ENCODE data around the gene MISP3. TPM values are rescaled to one million over a fixed set of nuclear protein-coding genes. Genes with fewer than 3 reads are reported as not detected.
"Not testable (repeated sequence)": the region's sequence is repeated elsewhere in the genome, so short reads cannot be mapped to it uniquely, and the experiment has no call there.

The MISP3 gene
- polyA plus RNA-seq, 1 donor (not counting 4 experiments of a cell fraction or from before 2014, with no cell fraction given), result 0.79 TPM

DNA sequence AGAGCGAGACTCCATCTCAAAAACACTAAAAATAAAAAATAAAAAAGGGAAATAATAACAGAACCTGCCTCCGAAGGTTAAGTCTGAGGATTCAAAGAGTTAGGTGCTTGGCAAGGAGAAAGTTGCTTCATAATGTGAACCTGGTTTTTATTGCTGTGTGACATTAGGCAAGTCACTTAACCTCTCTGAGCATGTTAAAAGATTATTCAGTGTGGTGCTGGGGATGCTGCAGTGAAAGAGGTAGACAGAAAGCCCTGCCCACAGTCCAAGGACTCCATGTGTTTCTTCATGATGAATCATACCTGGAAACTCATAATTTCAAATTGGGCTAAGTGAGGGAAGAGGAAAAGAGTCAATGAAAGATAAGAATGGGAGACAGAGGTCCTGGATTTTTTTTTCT, 38.6 kb upstream of the MISP3 start:
- Histone ChIP-seq H3K27ac (ENCODE audit: control insufficient read depth, insufficient read depth, low read length) (no peak overlapping the region), H3K36me3 (ENCODE audit: control insufficient read depth in 2 of 2, extremely low read depth in 1 of 2, insufficient read depth in 2 of 2, low read length in 2 of 2) (no peaks in the 10 kb centered on the region), H3K9ac (ENCODE audit: control insufficient read depth, extremely low read depth, insufficient read depth, low read length) (no peak overlapping the region), H3K79me2 (ENCODE audit: control insufficient read depth, insufficient read depth, low read length) (no peaks in the 10 kb centered on the region), H3K4me1 (ENCODE audit: control insufficient read depth, extremely low read depth, insufficient read depth, low read length) (no peaks in the 10 kb centered on the region), H4K20me1 (ENCODE audit: control insufficient read depth, extremely low read depth, insufficient read depth, low read length) (no peaks in the 10 kb centered on the region), H3K27me3 (ENCODE audit: control insufficient read depth, extremely low read depth, insufficient read depth, low read length) (no peaks in the 10 kb centered on the region), H2AFZ (ENCODE audit: control insufficient read depth, low read length) (no peak overlapping the region), H3K4me3 (ENCODE audit: control insufficient read depth in 2 of 3, extremely low read depth in 1 of 3, insufficient read depth in 2 of 3, low read depth in 1 of 3, low read length in 3 of 3) (no peak overlapping the region), H3K9me1 (ENCODE audit: control insufficient read depth, extremely low read depth, insufficient read depth, low read length) (no peaks in the 10 kb centered on the region), H3K4me2 (ENCODE audit: control insufficient read depth, extremely low read depth, insufficient read depth, low read depth, low read length) (no peak overlapping the region), H3K9me3 (ENCODE audit: control insufficient read depth, low read depth, low read length) (no peaks in the 10 kb centered on the region)
- no peak for FAIRE-seq
- TF ChIP-seq EZH2 (IDR thresholded peaks at IDR 0.05; ENCODE audit: low read length), result no peak
- TF ChIP-seq, protein P1, sequence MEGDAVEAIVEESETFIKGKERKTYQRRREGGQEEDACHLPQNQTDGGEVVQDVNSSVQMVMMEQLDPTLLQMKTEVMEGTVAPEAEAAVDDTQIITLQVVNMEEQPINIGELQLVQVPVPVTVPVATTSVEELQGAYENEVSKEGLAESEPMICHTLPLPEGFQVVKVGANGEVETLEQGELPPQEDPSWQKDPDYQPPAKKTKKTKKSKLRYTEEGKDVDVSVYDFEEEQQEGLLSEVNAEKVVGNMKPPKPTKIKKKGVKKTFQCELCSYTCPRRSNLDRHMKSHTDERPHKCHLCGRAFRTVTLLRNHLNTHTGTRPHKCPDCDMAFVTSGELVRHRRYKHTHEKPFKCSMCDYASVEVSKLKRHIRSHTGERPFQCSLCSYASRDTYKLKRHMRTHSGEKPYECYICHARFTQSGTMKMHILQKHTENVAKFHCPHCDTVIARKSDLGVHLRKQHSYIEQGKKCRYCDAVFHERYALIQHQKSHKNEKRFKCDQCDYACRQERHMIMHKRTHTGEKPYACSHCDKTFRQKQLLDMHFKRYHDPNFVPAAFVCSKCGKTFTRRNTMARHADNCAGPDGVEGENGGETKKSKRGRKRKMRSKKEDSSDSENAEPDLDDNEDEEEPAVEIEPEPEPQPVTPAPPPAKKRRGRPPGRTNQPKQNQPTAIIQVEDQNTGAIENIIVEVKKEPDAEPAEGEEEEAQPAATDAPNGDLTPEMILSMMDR (optimal IDR thresholded peaks at IDR 0.05 in 1 of 3, IDR thresholded peaks at IDR 0.05 in 1 of 3, conservative IDR thresholded peaks at IDR 0.05 in 1 of 3; ENCODE audit: extremely low read depth in 1 of 3, insufficient read depth in 2 of 3, low read length in 3 of 3), result no peak
- DNase-seq (ENCODE audit: low read depth, low spot score), result no peak
- dilution Hi-C loops (cut with MboI; ENCODE audit: extremely low pct_ligation_motif_present, low sequenced_read_pairs), result no loop called here

DNA sequence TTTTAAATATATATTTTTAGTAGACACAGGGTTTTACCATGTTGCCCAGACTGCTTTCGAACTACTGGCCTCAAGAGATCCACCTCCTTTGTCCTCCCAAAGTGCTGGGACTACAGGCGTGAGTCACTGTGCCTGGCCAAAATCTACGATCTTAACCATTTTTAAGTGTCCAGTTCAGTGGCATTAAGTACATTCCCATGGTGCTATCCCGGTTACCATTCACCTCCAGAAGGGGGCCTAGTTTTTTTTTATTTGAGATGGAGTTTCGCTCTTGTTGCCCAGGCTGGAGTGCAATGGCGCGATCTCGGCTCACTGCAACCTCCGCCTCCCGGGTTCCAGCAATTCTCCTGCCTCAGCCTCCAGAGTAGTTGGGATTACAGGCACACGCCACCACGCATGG, 37.4 kb upstream of the MISP3 start:
- dilution Hi-C loops (cut with MboI; ENCODE audit: extremely low pct_ligation_motif_present, low sequenced_read_pairs); H3K4me1 ChIP-seq (ENCODE audit: control insufficient read depth, extremely low read depth, insufficient read depth, low read length); H3K4me3 ChIP-seq (ENCODE audit: control insufficient read depth in 2 of 3, extremely low read depth in 1 of 3, insufficient read depth in 2 of 3, low read depth in 1 of 3, low read length in 3 of 3); H2AFZ ChIP-seq (ENCODE audit: control insufficient read depth, low read length); H3K27me3 ChIP-seq (ENCODE audit: control insufficient read depth, extremely low read depth, insufficient read depth, low read length); H3K9me1 ChIP-seq (ENCODE audit: control insufficient read depth, extremely low read depth, insufficient read depth, low read length); FAIRE-seq; H3K9ac ChIP-seq (ENCODE audit: control insufficient read depth, extremely low read depth, insufficient read depth, low read length); H3K27ac ChIP-seq (ENCODE audit: control insufficient read depth, insufficient read depth, low read length); DNase-seq (ENCODE audit: low read depth, low spot score); H3K79me2 ChIP-seq (ENCODE audit: control insufficient read depth, insufficient read depth, low read length); H3K4me2 ChIP-seq (ENCODE audit: control insufficient read depth, extremely low read depth, insufficient read depth, low read depth, low read length); H4K20me1 ChIP-seq (ENCODE audit: control insufficient read depth, extremely low read depth, insufficient read depth, low read length); H3K9me3 ChIP-seq (ENCODE audit: control insufficient read depth, low read depth, low read length); H3K36me3 ChIP-seq (ENCODE audit: control insufficient read depth in 2 of 2, extremely low read depth in 1 of 2, insufficient read depth in 2 of 2, low read length in 2 of 2): not testable (repeated sequence)

- H3K9me3 ChIP-seq (ENCODE audit: control insufficient read depth, low read depth, low read length), result no peaks in the 10 kb centered on the region
- TF ChIP-seq, protein P1 (optimal IDR thresholded peaks at IDR 0.05 in 1 of 3, IDR thresholded peaks at IDR 0.05 in 1 of 3, conservative IDR thresholded peaks at IDR 0.05 in 1 of 3; ENCODE audit: extremely low read depth in 1 of 3, insufficient read depth in 2 of 3, low read length in 3 of 3), result no peak
- no peak for TF ChIP-seq EZH2 (IDR thresholded peaks at IDR 0.05; ENCODE audit: low read length)
- H2AFZ ChIP-seq (ENCODE audit: control insufficient read depth, low read length), result no peak overlapping the region
- dilution Hi-C loops (cut with MboI; ENCODE audit: extremely low pct_ligation_motif_present, low sequenced_read_pairs), result no loop called here
- no peak overlapping the region for H3K9ac ChIP-seq (ENCODE audit: control insufficient read depth, extremely low read depth, insufficient read depth, low read length)
- H3K27me3 ChIP-seq (ENCODE audit: control insufficient read depth, extremely low read depth, insufficient read depth, low read length), result no peaks in the 10 kb centered on the region
- no peak overlapping the region for H3K27ac ChIP-seq (ENCODE audit: control insufficient read depth, insufficient read depth, low read length)
- H3K79me2 ChIP-seq (ENCODE audit: control insufficient read depth, insufficient read depth, low read length), result no peaks in the 10 kb centered on the region
- H3K9me1 ChIP-seq (ENCODE audit: control insufficient read depth, extremely low read depth, insufficient read depth, low read length), result no peaks in the 10 kb centered on the region
- FAIRE-seq (no peak), DNase-seq (ENCODE audit: low read depth, low spot score) (no peak)
- H3K36me3 ChIP-seq (ENCODE audit: control insufficient read depth in 2 of 2, extremely low read depth in 1 of 2, insufficient read depth in 2 of 2, low read length in 2 of 2), result no peaks in the 10 kb centered on the region
- H3K4me3 ChIP-seq (ENCODE audit: control insufficient read depth in 2 of 3, extremely low read depth in 1 of 3, insufficient read depth in 2 of 3, low read depth in 1 of 3, low read length in 3 of 3), result no peak overlapping the region
- no peak overlapping the region for H3K4me2 ChIP-seq (ENCODE audit: control insufficient read depth, extremely low read depth, insufficient read depth, low read depth, low read length)
- no peaks in the 10 kb centered on the region for H4K20me1 ChIP-seq (ENCODE audit: control insufficient read depth, extremely low read depth, insufficient read depth, low read length)
- H3K4me1 ChIP-seq (ENCODE audit: control insufficient read depth, extremely low read depth, insufficient read depth, low read length), result no peaks in the 10 kb centered on the region
Observed at GRCh38 chr19:14035706-14036105, 36.9 kb upstream of the MISP3 start.
